BJ (cell line): ENCODE results near the gene MPPED2. TPM values are rescaled to one million over a fixed set of nuclear protein-coding genes. Genes with fewer than 3 reads are reported as not detected.

Experiments
- CTCF ChIA-PET: fragments of 350-600 bp; formaldehyde crosslinking; extraction: SDS; loops from one replicate; lab custom pipeline; 2021; ENCODE audit warnings: antibody characterized with exemption, inconsistent platforms; lab: Yijun Ruan, JAX
- POLR2A ChIA-PET: fragments of 300-600 bp; sonication (Branson Sonifier 250); formaldehyde crosslinking; extraction: SDS; loops from one replicate; lab custom pipeline; 2021; ENCODE audit warnings: antibody characterized with exemption; lab: Charles Lee
- DNase-seq: peaks from one replicate; pipeline ENCODE4 v3.0.0-alpha.2; 2011; ENCODE audit warnings: low read depth
- H3K27me3 ChIP-seq: 2 replicates; pipeline ENCODE4 v1.6.0; 2011; ENCODE audit warnings: low read length; ENCODE audit not compliant: control insufficient read depth, insufficient read depth
- H3K36me3 ChIP-seq: 2 replicates; pipeline ENCODE4 v1.5.1; 2011; ENCODE audit warnings: low read length; ENCODE audit not compliant: control insufficient read depth, insufficient read depth
- H3K4me3 ChIP-seq: 2 replicates; pipeline ENCODE4 v1.5.1; 2011; ENCODE audit warnings: low read depth, mild to moderate bottlenecking, control low read depth, low read length
- polyA plus RNA-seq: library from polyadenylated mRNA; depleted of rRNA; stranded (reverse); fragments of >200 nt; gene quantifications from 2 replicates; pipeline ENCODE4 v1.2.3, GENCODE V29; 2011
- TF ChIP-seq, protein P1 (sequence below): IDR thresholded peaks from 2 replicates; pipeline ENCODE4 v1.5.1; 2011; ENCODE audit warnings: low read depth, mild to moderate bottlenecking, control low read depth, inconsistent platforms, low read length, moderate library complexity; ENCODE audit not compliant: insufficient read depth

The MPPED2 gene
- polyA plus RNA-seq, 1 experiment = not detected

DNA sequence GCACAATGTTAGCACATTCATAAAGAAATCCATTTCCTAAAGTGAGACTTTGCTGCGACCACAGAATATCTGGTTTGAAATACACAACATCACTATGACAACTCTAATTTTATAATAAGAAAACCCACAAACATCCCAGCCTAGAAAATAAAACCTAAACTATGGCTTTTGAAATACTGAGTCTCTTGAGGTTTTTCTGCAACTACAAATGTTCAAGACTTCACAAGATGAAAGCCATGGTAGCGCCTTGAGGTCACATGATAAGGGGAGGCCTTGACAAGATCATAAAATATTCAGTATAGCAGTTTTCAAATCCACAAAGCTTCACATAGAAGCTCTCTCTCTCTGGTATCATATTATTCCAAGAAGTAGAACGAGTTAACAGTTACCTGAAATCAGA, 126.8 kb downstream of the MPPED2 start:
- Histone ChIP-seq H3K27me3 (no peaks in the 10 kb centered on the region), H3K36me3 (no peaks in the 10 kb centered on the region), H3K4me3 (no peak overlapping the region)
- POLR2A ChIA-PET = no interaction called here
- CTCF ChIA-PET = no interaction called here
- TF ChIP-seq, protein P1, sequence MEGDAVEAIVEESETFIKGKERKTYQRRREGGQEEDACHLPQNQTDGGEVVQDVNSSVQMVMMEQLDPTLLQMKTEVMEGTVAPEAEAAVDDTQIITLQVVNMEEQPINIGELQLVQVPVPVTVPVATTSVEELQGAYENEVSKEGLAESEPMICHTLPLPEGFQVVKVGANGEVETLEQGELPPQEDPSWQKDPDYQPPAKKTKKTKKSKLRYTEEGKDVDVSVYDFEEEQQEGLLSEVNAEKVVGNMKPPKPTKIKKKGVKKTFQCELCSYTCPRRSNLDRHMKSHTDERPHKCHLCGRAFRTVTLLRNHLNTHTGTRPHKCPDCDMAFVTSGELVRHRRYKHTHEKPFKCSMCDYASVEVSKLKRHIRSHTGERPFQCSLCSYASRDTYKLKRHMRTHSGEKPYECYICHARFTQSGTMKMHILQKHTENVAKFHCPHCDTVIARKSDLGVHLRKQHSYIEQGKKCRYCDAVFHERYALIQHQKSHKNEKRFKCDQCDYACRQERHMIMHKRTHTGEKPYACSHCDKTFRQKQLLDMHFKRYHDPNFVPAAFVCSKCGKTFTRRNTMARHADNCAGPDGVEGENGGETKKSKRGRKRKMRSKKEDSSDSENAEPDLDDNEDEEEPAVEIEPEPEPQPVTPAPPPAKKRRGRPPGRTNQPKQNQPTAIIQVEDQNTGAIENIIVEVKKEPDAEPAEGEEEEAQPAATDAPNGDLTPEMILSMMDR = no peak
- no peak for DNase-seq

DNA sequence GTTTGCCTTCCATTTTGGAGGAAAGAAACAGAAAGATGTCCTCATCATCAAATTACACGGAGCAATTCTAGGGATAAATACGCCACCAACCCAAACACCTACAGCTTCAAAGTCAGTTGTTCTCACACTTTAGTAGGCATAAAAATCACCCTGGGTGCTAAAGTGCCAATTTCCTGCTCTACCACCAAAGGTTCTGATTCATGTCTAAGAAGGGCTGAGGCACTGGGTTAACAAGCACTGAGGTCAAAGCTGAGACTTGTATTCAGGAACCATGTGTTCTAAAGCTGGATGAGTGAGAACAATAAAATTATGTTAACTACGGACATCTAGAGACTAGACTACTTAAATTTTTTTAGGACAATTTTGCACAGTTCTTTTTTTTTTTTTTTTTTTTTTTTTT, 127.6 kb downstream of the MPPED2 start:
- POLR2A ChIA-PET = no interaction called here
- Histone ChIP-seq H3K27me3 (no peaks in the 10 kb centered on the region), H3K36me3 (no peaks in the 10 kb centered on the region), H3K4me3 (no peak overlapping the region)
- TF ChIP-seq, protein P1 = no peak
- no peak for DNase-seq
- CTCF ChIA-PET = no interaction called here

DNA sequence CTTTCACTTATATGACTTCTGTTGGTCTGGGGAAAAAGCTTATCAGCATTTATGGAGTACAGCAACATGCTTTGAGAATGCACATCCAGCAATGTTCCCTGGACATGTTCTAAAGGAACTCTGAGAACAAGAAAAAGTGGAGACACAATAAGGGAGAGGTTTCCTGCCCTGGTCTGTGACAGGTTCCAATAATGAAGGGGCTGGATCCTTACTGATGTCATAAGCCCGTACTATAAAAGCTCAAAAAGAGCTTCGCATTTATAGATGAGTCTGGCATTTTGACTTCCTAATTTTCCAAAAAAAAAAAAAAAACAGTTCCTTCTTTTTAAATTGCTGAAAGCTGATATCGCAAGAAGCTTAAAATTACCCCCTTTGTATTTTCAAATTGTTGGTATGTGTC, 129.1 kb downstream of the MPPED2 start:
- no peaks in the 10 kb centered on the region for H3K36me3 ChIP-seq
- DNase-seq = no peak
- POLR2A ChIA-PET = no interaction called here
- TF ChIP-seq, protein P1 = no peak
- H3K4me3 ChIP-seq = no peak overlapping the region
- CTCF ChIA-PET = no interaction called here
- no peaks in the 10 kb centered on the region for H3K27me3 ChIP-seq

DNA sequence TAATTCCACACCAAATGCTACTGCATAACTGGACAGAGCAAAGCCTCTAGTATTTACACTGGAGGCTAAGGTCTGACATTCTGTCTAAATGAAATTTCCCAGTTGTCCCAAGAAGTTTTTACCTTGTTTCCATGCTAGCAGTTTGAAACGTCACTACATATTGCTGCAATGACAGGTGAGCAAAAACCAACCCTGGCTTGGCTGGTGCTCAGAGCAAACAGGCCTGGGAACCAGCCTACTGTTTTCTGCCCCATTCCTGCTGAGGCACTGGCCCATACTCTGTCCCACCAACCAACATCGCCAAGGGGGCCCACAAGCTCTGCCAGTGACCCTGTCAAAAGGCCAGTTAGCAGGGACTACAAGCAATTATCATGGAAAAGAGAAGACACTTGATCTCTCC, 131.1 kb downstream of the MPPED2 start:
- TF ChIP-seq, protein P1 = no peak
- no peaks in the 10 kb centered on the region for H3K27me3 ChIP-seq
- H3K36me3 ChIP-seq = no peaks in the 10 kb centered on the region
- CTCF ChIA-PET = no interaction called here
- no peak overlapping the region for H3K4me3 ChIP-seq
- POLR2A ChIA-PET = no interaction called here
- DNase-seq = no peak

DNA sequence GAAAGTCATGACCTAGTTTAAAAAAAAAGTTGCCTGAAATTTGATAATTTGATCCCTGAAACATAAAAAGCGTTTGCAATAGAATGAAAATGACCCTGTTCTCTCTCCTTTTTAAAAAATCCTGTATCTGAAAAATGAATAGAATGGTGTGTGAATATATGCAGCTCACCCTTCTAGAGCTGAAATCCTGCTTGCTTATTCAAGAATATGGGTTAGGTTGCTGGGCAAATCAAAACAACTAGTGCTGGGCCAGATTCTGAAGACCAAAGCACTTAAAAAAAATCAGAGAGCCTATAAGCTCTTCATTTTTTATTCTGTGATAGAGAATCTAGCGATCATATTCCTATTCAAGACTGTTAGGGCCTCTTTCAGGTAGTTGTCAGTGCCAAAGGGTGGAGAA, 131.6 kb downstream of the MPPED2 start:
- TF ChIP-seq, protein P1 = no peak
- DNase-seq = no peak
- no peaks in the 10 kb centered on the region for H3K36me3 ChIP-seq
- H3K4me3 ChIP-seq = no peak overlapping the region
- H3K27me3 ChIP-seq = no peaks in the 10 kb centered on the region
- ChIA-PET POLR2A (no interaction called here), CTCF (no interaction called here)
